ENCODE data around the gene ZNF346.
A peak's percentile ranks its signal among the peaks of the same experiment; 100 is the strongest.

Gene ZNF346

DNA sequence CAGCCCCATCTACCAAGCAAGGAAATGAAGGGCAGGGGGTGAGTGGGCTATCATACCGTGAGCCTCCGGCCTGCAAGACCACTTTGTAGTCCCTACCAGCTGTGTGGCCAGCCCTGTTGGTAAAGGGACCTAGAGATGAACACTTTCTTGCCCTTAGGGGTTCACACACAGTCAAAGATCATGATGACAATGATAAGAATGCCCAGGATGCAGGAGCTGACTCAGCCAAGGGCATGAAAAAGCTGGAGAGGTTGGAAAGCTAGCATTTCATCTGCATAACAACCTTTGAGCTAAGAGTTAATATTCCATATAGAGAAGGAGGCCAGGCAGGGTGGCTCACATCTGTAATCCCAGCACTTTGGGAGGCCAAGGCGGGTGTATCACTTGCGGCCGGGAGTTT is 45.0 kb downstream of the ZNF346 start:
- DNase-seq (ENCODE audit: low spot score), result no peak

DNA sequence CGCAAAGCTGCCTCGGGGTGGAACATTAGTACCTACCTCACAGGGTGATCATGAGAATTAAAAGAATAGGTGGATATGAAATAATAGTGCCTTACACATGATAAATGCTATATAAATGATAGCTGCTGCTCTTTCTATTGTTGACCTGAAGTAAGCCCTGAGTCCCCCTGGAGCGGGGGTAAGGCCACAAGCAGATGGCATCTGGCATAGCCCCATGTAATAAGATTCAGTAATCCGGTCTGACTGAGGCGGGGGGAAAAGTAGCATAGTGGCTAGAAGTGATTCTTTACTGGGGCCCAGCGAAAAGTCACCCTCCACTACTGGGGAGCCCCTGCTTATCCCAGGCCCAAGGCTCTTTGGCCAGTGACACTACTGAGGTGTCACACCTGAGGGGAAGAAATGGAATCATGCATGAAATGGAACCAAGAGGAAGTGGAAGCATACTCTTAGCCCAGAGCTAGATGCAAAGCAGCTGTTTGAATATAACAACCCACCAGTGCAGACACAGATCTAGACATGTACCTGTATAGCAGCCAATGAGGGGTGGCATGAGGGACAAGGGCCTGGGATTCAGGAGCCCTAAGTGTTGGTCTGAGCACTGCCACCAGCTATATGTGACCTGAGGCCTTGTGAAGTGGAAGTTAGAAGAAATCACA is 48.2 kb downstream of the ZNF346 start:
- DNase-seq (ENCODE audit: low spot score), result no peak

DNA sequence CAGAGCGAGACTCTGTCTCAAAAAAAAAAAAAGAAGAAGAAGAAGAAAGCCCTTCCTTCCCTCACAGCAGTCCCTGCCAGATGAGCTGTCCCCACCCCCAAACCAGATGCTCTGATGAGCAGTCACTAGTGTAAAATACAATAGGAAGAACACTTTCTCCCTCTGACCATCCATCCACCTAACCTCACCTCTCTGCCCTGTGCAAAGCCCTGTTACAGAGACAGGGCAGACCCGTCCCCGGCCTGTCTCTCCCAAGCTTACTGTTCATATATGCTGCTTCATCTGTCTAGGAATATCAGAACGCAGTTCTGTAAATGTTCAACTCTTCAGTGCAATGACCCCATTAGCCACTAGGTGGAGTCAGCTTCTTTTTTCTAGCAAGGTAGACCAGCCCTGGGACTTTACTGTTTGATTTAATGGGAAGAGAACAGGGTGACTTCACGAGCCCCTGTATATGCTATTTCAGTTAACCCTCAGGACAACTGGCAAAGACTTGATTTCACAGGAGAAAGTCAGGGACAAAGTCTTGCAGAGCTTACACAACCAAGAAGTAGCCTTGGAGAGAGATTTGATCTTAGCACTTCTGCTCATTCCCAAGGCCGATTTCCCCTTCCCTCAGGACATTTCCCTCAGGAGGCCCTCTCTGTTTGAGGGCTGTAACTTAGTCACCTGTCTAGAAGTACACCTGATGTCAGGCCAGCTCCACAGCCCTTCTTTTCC is 49.3 kb downstream of the ZNF346 start:
- peak; percentile 85 for DNase-seq (ENCODE audit: low spot score)

DNA sequence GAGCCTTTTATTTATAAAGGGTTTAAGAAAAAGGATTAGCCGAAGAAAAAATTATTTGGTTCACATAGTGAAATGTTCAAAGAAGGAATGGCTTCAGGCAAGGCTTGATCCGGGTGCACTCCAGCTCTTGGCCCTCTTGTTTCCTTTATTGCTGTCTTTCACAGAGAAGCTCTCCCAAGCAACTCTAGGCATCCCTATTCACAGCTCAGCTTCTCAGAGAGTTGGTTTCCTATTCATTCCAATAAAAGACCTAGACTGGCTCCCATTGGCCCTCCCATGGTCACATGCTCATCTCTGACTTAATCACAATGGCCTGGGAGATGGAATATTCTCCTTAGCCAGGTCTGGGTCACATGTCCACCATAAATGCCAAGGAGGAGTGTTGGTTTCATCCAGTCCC is 54.8 kb downstream of the ZNF346 start:
- DNase-seq (ENCODE audit: low spot score), result no peak

DNA sequence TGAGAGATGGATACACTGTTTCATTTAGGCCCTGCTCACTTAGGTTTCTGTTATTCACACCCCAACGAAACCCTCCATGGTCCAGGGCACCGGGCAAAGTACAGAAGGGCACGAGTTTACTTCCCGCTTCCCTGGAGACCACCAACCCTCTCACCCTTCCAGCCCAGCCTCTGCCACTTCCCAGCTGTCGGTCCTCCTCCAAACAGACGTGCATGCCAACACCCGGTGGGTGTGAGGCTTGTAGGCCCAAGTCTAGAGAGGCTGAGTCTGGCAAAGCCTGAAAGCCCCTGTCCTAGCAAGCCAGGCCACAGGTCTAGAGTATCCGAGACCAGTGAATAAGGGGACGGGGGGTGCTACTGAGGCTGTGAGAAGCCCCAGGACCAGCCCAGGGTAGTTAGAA is 57.1 kb downstream of the ZNF346 start:
- no peak for DNase-seq (ENCODE audit: low spot score)

DNA sequence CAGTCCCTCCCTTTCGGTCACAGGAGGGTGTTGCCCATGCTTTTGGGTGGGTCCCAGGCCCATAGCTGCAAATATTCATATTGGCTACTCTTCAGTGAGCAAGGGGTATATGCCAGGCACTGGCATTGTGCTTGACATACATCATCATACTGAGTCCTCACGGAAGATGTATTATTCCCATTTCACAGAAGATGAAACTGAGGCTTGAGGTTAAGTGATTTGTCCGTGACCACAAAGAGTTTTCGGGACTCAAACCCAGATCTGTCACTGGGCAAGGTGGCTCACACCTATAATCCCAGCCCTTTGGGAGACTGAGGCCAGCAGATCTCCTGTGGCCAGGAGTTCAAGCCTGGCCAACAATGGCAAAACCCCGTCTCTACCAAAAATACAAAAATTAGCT is 57.8 kb downstream of the ZNF346 start:
- DNase-seq (ENCODE audit: low spot score), result no peak

DNA sequence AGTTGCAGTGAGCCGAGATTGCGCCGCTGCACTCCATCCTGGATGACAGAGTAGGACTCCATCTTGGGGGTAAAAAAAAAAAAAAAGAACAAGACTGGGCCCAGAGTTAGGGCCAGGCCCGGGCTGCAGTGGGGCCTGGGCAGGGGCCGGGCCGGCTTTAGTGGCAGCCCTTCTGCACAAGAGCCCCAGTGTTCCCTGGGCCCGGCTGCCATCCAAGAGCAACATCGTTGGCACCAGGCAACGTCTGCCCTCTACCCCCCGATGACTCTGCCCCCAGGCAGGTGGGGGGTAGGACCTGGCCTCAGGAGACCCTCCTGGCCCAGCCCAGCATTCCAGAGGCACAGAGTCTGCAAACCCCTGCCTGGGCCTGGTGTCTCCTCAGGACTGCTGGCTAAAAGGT is 59.4 kb downstream of the ZNF346 start:
- no peak for DNase-seq (ENCODE audit: low spot score)

DNA sequence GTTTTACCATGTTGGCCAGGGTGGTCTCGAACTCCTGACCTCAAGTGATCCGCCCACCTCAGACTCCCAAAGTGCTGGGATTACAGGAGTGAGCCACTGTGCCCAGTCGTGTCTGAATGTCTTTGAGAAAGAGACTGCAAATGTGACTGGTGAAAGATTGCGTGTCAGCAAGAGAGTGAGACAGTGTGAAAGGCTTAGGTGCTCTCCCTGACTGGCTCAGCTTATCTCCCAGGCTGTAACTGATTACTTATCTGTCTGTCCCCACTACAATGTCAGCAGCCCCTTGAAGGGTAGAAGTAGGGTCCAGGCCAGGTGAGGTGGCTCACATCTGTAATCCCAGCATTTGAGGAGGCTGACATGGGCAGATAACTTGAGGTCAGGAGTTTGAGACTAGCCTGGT is 60.9 kb downstream of the ZNF346 start:
- no peak for DNase-seq (ENCODE audit: low spot score)

DNA sequence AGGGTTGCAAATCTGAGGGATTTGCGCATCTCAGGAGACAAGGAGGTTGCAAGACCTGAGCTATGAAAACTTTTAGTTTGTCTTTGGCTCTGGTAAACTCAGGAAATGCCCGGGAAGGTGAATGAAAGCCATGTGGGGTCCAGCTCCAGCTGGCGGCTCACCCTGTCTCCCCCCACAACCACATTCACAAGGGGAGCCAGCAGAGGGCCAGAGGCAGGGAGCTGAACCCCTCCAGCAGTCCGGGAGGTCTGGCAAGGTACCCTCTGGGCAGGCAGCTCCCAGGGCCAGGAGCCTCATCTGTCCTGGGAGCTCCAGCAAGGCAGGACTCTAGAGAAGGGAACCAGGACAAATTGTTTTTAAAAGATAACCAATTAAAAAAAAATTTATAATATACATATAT is 61.7 kb downstream of the ZNF346 start:
- DNase-seq (ENCODE audit: low spot score), result no peak

DNA sequence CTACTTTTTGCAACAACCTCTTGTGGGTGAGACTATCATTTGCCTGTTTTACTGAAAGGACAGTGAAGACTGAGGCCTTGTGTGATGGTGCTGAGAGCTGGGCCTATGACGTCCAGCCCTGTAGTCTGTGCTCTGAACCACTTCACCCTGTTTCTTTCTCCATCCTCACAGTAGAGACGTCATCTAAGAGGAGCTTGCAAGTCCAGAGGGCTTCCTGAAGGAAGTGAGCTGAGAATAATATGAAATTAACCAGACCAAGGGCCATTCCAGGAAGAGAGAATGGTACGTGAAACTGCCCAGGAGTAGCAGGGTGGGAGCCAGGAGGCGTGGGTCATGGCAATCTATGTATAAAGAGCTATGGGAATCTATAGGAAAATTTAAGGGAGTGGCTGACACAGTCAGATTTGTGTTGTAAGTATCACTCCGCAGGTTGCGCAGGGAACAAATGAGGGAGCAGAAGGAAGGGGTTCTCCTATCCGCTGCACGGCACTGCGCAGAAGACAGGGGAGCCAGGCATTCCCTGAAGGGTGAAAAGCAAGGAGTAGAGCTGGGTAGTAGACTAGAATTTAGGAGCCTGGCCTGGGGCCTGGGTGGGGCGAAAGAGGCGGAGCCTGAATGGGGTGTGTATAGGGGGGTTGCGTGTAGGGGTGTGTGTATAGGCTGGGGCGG is 63.6 kb downstream of the ZNF346 start:
- DNase-seq (ENCODE audit: low spot score), result no peak

DNA sequence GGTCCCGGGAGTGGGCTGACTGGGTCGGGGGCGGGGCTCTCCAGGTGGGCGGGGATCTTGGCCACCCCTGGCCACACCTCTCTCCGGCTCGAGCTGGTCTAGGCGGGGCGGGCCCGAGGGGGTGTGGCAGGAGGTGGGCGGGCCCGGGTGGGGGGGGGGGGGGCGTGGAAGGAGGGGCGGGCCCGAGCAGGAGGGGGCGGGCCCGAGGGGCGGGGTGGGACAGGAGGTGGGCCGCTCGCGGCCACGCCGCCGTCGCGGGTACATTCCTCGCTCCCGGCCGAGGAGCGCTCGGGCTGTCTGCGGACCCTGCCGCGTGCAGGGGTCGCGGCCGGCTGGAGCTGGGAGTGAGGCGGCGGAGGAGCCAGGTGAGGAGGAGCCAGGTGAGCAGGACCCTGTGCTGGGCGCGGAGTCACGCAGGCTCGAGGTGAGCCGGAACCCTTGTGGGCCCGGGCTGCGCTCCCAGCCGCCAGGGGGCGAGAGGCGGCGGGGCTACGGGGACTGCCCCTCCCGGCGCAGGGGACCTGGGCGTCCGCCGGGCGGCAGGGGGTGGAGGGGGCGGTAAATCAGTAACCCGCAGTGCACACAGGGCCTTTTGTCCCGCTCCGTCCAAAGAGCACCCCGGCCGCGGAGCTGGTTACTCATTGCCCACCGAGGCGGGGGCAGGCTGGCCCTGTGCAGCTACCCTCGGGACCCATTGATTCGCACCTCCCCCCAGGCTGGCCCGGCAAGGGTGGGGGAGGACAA is 64.3 kb downstream of the ZNF346 start, which contains the start of gene FGFR4:
FGFR4 (plus strand) TSS at position 262 of the 744 bp plus-strand sequence. CDS start 2,688 bp downstream, outside the sequence.
- DNase-seq (ENCODE audit: low spot score), result peak; percentile 77

DNA sequence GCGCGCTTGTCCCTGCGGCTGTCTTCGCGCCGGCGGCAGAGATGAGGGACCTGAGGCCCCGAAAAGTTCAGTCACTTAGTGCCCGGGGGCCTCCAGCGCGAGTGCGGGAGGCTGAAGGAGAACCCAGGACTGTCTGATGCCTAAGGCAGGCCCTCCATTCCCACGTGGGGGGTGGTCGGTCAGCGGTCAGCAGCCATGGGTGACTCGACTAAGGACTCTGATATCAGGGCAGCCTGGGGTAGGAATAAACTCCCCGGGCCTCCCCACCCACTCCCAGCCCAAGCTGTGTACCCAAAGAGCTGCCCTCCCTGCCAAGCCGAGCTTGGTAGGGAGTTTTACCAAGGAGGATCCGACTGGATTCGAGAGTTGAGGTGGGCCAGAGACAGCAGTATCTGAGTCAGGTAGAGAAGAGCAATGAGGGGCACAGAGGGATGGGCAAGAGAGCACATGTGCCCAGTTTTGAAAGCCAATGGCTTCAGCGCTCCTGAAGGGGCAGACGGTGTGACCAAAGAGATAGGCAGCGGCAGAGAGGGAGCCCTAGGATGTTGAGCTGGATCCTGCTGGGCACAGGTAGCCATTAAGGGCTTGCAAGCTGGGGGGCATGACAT is 65.0 kb downstream of the ZNF346 start:
- no peak for DNase-seq (ENCODE audit: low spot score)

DNA sequence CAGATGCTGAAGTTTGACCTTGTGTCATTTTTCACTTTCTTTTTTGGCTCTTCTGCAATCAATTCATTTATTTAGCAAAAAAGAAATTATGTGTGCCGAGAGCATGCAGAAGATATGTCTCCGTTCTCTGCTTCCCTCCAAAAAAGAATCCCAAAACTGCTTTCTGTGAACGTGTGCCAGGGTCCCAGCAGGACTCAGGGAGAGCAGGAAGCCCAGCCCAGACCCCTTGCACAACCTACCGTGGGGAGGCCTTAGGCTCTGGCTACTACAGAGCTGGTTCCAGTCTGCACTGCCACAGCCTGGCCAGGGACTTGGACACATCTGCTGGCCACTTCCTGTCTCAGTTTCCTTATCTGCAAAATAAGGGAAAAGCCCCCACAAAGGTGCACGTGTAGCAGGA is 66.6 kb downstream of the ZNF346 start:
- DNase-seq (ENCODE audit: low spot score), result no peak

DNA sequence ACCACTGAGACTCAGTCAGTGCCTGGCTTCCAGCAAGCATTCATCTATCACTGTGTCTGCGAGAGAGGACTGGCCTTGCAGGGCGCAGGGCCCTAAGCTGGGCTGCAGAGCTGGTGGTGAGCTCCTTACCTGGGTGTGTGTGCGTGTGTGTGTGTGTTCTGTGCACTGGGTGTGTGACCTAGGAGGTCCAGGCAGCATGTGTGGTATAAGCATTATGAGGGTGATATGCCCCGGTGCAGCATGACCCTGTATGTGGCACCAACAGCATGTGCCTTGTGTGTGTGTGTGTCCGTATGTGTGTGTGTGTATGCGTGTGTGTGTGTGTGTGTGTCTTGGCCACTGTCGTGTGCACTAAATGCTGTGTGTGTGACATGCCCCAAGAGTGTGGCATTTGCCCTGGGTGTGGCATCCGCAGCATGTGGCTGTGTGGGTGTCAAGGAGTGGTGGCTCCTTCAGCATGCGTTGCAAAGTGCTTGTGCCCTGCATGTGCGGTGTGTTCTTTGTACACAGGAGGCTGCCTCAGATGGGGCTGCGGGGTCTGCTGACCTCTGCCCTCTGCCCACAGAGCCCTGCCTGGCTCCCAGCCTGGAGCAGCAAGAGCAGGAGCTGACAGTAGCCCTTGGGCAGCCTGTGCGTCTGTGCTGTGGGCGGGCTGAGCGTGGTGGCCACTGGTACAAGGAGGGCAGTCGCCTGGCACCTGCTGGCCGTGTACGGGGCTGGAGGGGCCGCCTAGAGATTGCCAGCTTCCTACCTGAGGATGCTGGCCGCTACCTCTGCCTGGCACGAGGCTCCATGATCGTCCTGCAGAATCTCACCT is 67.5 kb downstream of the ZNF346 start:
- no peak for DNase-seq (ENCODE audit: low spot score)

DNA sequence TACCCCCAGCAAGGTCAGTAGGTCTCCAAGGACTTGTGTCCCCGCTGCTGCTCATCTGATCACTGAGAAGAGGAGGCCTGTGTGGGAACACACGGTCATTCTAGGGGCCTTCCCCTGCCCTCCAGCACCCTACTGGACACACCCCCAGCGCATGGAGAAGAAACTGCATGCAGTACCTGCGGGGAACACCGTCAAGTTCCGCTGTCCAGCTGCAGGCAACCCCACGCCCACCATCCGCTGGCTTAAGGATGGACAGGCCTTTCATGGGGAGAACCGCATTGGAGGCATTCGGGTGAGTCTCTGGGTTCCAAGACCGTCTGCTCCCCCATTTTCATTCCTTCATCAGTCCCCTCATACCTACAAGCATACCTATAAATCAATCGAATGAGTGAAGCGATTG is 68.3 kb downstream of the ZNF346 start:
- DNase-seq (ENCODE audit: low spot score), result no peak

DNA sequence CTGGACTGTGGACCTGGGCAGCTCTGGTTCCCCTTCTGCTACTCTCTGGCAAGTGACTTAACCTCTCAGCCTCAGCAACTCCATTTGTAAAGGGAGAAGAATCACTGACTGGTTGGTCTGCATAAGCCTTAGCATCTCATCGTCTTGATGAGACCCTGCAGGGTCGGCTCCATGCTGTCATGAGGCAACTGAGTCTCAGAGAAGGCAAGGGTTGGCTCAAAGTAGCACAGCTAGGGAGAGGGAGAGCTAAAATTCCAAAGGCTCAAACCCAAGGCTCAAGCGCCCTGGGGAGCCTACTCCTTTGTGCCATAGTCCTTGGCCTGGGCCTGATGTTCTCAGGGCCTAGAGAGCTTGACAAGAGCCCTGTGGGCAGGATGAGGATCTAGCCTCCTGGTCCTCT is 68.7 kb downstream of the ZNF346 start:
- DNase-seq (ENCODE audit: low spot score), result no peak

DNA sequence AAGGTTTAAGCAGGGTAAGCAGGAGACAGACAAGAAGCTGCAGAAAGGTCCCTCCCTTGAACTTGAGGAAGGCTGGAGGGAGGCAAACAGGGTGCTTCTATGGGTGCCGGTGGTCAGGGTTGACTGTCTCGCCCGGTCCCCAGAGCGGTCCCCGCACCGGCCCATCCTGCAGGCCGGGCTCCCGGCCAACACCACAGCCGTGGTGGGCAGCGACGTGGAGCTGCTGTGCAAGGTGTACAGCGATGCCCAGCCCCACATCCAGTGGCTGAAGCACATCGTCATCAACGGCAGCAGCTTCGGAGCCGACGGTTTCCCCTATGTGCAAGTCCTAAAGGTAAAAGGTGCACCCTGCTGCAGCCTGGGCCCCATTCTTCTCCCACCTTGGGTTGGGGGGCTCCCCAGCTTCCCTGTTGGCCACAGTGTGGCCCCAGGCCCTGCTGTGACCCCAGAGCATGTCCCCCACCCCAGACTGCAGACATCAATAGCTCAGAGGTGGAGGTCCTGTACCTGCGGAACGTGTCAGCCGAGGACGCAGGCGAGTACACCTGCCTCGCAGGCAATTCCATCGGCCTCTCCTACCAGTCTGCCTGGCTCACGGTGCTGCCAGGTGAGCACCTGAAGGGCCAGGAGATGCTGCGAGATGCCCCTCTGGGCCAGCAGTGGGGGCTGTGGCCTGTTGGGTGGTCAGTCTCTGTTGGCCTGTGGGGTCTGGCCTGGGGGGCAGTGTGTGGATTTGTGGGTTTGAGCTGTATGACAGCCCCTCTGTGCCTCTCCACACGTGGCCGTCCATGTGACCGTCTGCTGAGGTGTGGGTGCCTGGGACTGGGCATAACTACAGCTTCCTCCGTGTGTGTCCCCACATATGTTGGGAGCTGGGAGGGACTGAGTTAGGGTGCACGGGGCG is 69.9 kb downstream of the ZNF346 start:
- DNase-seq (ENCODE audit: low spot score), result no peak

DNA sequence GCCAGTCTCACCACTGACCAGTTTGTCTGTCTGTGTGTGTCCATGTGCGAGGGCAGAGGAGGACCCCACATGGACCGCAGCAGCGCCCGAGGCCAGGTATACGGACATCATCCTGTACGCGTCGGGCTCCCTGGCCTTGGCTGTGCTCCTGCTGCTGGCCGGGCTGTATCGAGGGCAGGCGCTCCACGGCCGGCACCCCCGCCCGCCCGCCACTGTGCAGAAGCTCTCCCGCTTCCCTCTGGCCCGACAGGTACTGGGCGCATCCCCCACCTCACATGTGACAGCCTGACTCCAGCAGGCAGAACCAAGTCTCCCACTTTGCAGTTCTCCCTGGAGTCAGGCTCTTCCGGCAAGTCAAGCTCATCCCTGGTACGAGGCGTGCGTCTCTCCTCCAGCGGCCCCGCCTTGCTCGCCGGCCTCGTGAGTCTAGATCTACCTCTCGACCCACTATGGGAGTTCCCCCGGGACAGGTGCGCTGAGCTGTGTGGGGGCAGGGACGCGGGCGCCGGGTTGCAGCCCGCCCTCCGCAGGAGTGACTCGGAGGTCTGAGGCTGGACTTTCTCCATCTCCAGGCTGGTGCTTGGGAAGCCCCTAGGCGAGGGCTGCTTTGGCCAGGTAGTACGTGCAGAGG is 70.7 kb downstream of the ZNF346 start:
- no peak for DNase-seq (ENCODE audit: low spot score)

DNA sequence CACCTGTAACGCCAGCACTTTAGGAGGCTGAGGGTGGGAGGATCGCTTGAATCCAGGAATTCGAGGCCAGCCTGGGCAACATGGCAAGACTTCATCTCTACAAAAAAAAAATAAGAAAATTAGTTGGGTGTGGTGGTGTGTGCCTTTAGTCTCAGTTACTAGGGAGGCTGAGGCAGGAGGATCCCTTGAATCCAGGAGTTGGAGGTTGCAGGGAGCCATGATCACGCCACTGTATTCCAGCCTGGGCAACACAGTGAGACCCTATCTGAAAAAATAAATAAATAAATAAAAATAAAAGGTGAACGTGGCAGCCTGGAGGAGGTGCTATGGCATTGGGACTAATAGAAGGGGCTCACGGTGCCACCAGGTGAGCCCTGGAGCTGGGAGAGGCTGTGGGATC is 71.3 kb downstream of the ZNF346 start:
- DNase-seq (ENCODE audit: low spot score), result no peak

Measured in hematopoietic multipotent progenitor cell treated with erythropoietin and hydrocortisone succinate and interleukin-3 and kit ligand, for 15 days (in vitro differentiated cells).